Measurements from ENCODE around the gene FRMD3.

The FRMD3 gene

GRCh38 chr9:83219154-83219923 lies 318.9 kb downstream of the FRMD3 start:
- DNase-seq: peak; percentile 89

- no peak for DNase-seq
Measured at GRCh38 chr9:83218411-83219090, 319.6 kb downstream of the FRMD3 start.

- DNase-seq: no peak
Measured at GRCh38 chr9:83209188-83209731, 328.9 kb downstream of the FRMD3 start.

GRCh38 chr9:83208065-83208850 lies 329.9 kb downstream of the FRMD3 start:
- no peak for DNase-seq

GRCh38 chr9:83204047-83204446 lies 334.2 kb downstream of the FRMD3 start:
- no peak for DNase-seq

GRCh38 chr9:83200531-83200930 lies 337.7 kb downstream of the FRMD3 start:
- DNase-seq: no peak

GRCh38 chr9:83199832-83200231 lies 338.4 kb downstream of the FRMD3 start:
- DNase-seq: no peak

- peak; percentile 60 for DNase-seq
Measured at GRCh38 chr9:83199240-83199639, 339.0 kb downstream of the FRMD3 start.

- no peak for DNase-seq
Measured at GRCh38 chr9:83198371-83198770, 339.8 kb downstream of the FRMD3 start.

GRCh38 chr9:83197591-83197990 lies 340.6 kb downstream of the FRMD3 start:
- DNase-seq: peak; percentile 52

GRCh38 chr9:83196946-83197345 lies 341.3 kb downstream of the FRMD3 start:
- no peak for DNase-seq
